Erythroblast (primary cell): ENCODE data around the gene REL.

Experiments used
- GATA1 ChIP-seq: IDR thresholded peaks from 2 replicates; pipeline ENCODE4 v1.6.1; 2011; ENCODE audit warnings: low read depth, mild to moderate bottlenecking, control low read depth, low read length, moderate library complexity
- POLR2A ChIP-seq: IDR thresholded peaks from 2 replicates; pipeline ENCODE4 v1.6.1; 2011; ENCODE audit warnings: mild to moderate bottlenecking, low read length

DNA sequence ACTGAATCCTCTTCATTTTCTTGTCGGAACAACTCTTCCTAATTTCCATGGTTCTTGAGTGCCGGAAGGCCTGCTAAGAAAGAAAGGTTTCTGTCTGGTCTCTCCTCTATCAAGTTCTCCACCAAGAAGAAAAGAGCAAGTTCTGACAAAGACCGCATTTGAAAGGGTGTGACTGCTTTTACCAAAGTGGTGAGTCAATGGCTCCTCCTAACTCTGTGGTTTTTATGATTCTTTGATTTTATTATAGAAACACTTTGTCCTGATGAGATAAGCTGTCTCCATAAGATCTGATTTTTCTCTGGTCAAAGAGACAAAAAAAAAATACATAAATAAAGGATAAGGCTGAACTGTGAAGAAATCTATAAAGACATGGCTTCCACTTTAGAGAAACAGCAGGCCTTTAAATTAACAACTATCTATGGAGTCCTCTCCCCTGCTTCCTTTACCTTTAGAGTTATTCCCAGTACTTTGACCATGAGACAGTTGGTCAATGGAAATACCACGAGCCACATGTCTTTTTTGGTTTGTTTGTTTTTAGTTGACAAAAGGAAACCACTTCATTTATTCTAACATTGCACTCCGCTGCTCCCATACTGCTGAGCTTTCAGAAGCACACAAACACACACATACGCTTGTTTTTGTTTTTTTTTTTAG lies 67.7 kb downstream of the REL start:
- no peak for TF ChIP-seq POLR2A
- no peak for TF ChIP-seq GATA1
